Spinal cord (tissue), 10 donors: ENCODE measurements around the gene BCL2L2. TPM values are rescaled to one million over a fixed set of nuclear protein-coding genes. Genes with fewer than 3 reads are reported as not detected.

Source experiments
- DNase-seq, 6 donors: peaks; one replicate each; pipeline versions ENCODE4 v3.0.0 to v3.0.0-alpha.2; 2013 to 2015; ENCODE audit warnings: low spot score in 6 of 6, low read depth in 4 of 6
- H3K27ac ChIP-seq: one replicate; pipeline ENCODE4 v1.5.1; 2013; ENCODE audit warnings: low read depth, low read length, control low read depth
- H3K27me3 ChIP-seq: one replicate; pipeline ENCODE4 v1.6.1; 2013; ENCODE audit warnings: low read length; ENCODE audit not compliant: control insufficient read depth, insufficient read depth
- H3K36me3 ChIP-seq: one replicate; pipeline ENCODE4 v1.6.1; 2013; ENCODE audit warnings: low read length; ENCODE audit not compliant: control insufficient read depth, insufficient read depth
- H3K4me1 ChIP-seq: one replicate; pipeline ENCODE4 v1.6.1; 2013; ENCODE audit warnings: low read length; ENCODE audit not compliant: control insufficient read depth, insufficient read depth
- H3K4me3 ChIP-seq: one replicate; pipeline ENCODE4 v1.5.1; 2013; ENCODE audit warnings: low read depth, low read length, control low read depth
- H3K9me3 ChIP-seq: one replicate; pipeline ENCODE4 v1.6.1; 2013; ENCODE audit warnings: low read length; ENCODE audit not compliant: control insufficient read depth, insufficient read depth
- WGBS: methylation state at CpG from one replicate; pipeline ENCODE4 v1.1.5; 2013; ENCODE audit warnings: missing lambda C conversion rate; ENCODE audit not compliant: insufficient coverage; 5-methylcytosine and 5-hydroxymethylcytosine counted together
- polyA plus RNA-seq, 2 donors: library from polyadenylated mRNA; unstranded; fragments of 120-200 nt; gene quantifications; one replicate each; pipeline ENCODE4 v1.2.1, GENCODE V29; 2013; ENCODE audit not compliant: insufficient read length in 2 of 2
- total RNA-seq, 2 donors: library from RNA; depleted of rRNA in 1 of 2; stranded (reverse); fragments of 120-200 nt in 1 of 2; fragments of >200 nt in 1 of 2; gene quantifications; one replicate each; pipeline versions ENCODE4 v1.2.3 to v1.2.4, GENCODE V29; 2013 to 2014
- donor health status: healthy.

Gene BCL2L2
- total and polyA plus RNA-seq, 4 donors, result 22.4 to 41.1 (median 32.6) TPM

DNA sequence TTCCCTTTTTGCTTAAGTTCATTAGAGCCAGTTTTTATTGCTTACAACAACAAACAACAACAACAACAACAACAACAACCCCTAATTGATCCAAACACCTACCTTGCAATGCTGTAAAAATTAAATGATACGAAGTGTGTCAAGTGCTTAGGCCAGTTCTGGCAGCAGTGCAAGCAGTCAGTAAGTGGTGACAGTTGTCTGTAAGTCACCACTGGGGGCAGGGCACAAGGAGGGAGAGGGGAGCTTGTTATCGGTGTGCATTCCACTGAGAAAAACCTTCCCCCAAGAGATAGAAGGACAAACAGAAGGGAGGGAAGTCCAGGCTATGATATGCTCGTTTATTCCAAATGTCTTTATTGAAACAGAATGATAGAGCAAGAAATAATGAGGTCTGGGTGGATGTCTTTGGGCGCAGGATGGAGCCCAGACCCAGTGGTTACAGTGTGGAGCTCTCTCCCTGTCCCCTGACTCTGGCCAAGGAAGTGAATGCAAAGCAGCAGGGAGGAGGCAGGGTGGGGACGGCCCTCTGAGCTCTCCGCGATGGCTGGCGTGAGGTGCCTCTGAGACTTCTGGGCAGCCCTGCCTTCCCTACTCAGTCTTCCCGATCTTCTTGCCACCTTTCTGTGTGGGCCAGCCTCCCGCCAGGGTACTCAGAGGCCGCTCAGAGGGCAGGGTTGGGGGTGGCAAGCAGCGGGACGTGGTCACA lies 39.5 kb downstream of the BCL2L2 start:
- no peak overlapping the region for H3K4me3 ChIP-seq
- no peaks in the 10 kb centered on the region for H3K27me3 ChIP-seq
- peaks cover 33% of the 10 kb centered on the region for H3K36me3 ChIP-seq
- DNase-seq, result no peak
- H3K27ac ChIP-seq, result no peak overlapping the region
- no peaks in the 10 kb centered on the region for H3K9me3 ChIP-seq
- H3K4me1 ChIP-seq, result peaks cover 21% of the 10 kb centered on the region
- WGBS, result 47% methylated on average over 11 of the region's 13 CpGs

GRCh38 chr14:23346693-23347405 lies 40.2 kb downstream of the BCL2L2 start:
- WGBS, result 69% methylated on average over 23 of the region's 27 CpGs
- H3K27me3 ChIP-seq, result no peaks in the 10 kb centered on the region
- DNase-seq, result no peak
- H3K36me3 ChIP-seq, result peaks cover 33% of the 10 kb centered on the region
- no peak overlapping the region for H3K27ac ChIP-seq
- no peaks in the 10 kb centered on the region for H3K9me3 ChIP-seq
- no peak overlapping the region for H3K4me3 ChIP-seq
- H3K4me1 ChIP-seq, result peaks cover 28% of the 10 kb centered on the region

DNA sequence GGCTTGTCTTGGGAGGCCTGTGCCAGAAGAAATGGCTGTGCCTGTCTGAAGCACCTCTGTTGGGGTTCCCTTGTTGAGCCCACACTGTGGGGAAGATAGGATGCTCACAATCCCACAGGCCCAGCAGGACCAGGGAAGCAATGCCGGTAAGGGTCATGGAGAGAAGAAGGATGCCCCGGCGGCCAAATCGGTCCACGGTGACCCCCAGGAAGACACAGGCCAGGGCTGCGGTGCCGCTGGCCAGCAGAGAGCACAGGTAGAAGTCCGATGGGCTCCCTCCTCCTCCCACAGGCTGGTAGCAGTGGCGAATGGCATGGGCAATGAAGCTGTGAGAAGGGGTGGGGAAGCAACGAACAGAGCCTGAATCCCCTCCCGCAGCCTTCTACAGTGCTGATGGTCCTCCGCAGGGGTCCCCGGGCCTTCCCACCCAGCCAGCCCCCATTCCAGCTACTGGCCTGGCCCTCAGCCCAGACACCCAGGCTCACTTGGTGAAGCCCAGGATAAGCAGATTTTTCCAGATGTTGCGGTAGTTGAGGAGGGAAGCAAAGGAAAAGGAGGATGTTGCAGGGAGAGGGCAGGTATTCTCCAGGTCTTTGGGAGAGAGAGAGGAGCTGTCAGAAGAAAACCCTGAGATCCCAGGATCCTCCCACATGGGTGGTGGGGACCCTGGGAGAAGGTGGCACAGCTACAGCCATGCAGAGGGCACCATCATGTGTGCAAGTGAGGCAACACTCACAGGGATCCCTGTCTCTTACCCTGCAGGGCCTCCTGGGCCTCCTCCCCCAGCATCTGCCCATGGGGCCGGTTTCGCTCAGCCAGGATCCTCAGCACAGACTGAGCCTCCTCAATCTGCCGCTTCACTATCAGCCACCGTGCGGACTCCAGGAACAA lies 41.0 kb downstream of the BCL2L2 start:
- H3K36me3 ChIP-seq, result peaks cover 33% of the 10 kb centered on the region
- WGBS, result 92% methylated on average over 6 of the region's 19 CpGs
- peaks cover 30% of the 10 kb centered on the region for H3K4me1 ChIP-seq
- H3K27ac ChIP-seq, result no peak overlapping the region
- no peaks in the 10 kb centered on the region for H3K27me3 ChIP-seq
- H3K9me3 ChIP-seq, result no peaks in the 10 kb centered on the region
- no peak overlapping the region for H3K4me3 ChIP-seq
- DNase-seq, result no peak

DNA sequence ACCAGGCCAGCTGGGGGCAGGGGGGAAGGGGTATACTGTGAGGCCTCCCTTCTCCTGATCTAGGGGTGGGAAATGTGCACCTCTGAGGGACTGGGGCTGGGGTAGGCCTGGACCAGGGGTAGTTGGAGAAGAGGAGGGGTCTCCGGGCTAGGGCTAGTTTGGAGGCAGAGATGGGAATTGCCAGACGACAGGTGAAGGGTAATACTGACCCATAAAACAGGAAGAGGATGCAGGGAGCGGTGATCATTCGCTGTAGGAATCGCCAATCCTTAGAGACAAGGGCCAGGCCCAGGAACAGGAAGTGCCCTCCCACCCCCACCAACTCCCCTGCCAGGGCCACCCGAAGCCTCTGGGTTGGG lies 41.6 kb downstream of the BCL2L2 start:
- Histone ChIP-seq H3K9me3 (no peaks in the 10 kb centered on the region), H3K27me3 (no peaks in the 10 kb centered on the region), H3K36me3 (peaks cover 33% of the 10 kb centered on the region), H3K4me1 (peaks cover 30% of the 10 kb centered on the region), H3K27ac (no peak overlapping the region), H3K4me3 (no peak overlapping the region)
- DNase-seq, result no peak
- WGBS, result 94% methylated on average over 2 of the region's 6 CpGs

DNA sequence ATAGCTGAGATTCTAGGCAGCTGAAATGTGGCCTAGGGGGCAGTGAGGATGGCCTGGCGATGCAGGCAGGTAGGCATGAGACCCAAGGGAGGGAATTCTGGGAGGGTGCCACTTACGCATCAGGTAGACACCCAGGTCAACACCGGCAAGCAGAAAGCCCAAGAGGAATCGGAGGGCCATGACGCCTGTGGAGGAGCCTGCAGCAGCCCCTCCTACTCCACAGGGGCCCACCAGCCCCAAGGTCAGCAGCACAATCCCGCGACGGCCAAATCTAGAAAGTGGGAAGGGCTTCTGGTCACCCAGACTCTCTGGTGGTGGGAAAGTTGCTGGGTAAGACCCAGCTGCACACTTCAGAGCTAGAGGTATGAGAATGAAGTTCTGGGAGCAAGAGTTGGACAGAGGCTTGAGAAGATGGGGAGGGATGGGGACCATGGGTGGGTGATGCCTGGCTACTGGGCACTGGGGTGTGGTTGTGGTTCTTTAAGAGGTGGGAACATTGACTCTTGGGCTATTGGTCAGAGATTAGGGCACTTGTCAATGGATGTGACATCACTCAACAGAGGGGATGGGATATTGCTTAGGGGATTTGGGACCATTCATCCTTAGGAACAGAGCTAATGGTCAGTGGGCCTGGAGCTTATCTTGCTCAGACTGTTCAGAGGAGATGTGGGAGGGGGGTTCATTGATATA lies 42.7 kb downstream of the BCL2L2 start:
- peaks cover 33% of the 10 kb centered on the region for H3K36me3 ChIP-seq
- no peaks in the 10 kb centered on the region for H3K9me3 ChIP-seq
- 100% methylated on average over 4 of the region's 8 CpGs for WGBS
- no peak for DNase-seq
- H3K4me1 ChIP-seq, result peaks cover 30% of the 10 kb centered on the region
- no peak overlapping the region for H3K27ac ChIP-seq
- no peaks in the 10 kb centered on the region for H3K27me3 ChIP-seq
- no peak overlapping the region for H3K4me3 ChIP-seq

DNA sequence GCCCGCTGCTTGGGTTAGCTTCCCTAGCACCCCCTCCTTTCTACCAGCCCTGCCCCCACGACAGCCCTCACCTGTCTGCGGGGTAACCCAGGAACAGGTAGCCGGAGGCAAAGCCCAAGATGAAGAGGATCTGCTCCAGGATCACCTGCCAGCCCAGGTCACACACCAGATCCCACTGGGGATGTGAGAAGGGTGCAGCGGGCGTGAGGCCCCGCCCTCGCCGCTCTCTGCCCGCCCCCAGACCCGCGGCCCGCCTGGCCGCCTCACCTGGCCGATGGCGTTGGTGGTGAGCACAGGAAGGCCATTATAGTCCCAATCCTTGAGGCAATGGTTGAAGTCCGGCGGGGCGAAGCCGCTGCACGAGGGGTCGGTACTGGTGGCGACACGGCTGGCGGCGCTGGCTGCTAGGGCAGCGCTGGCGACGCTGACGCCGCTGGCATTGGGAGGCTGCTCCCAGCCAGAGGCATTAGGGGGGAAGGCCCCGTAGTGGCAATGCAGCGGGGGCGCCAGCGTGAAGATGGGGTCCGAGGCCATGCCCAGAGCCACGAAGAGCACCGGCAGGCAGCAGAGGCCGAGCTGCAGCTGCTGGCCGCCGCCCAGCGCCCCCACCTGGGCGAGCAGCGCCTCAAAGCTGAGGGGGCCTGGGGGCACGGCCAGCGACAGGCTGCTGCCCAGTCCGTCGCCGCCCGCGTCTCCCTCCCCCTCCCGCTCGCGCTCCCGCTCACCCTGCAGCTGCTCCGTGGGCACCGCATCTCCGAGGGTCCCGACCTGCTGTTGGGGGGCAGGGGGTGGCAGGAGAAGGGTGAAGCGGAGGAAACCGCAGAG lies 45.3 kb downstream of the BCL2L2 start:
- H3K4me3 ChIP-seq, result peak overlapping the region; percentile 67
- WGBS, result 4% methylated on average over 60 of the region's 61 CpGs
- H3K4me1 ChIP-seq, result peaks cover 23% of the 10 kb centered on the region
- DNase-seq, result peak in 1 of 6 donors; percentile 78
- no peaks in the 10 kb centered on the region for H3K27me3 ChIP-seq
- H3K27ac ChIP-seq, result peak overlapping the region; percentile 72
- no peaks in the 10 kb centered on the region for H3K9me3 ChIP-seq
- peaks cover 25% of the 10 kb centered on the region for H3K36me3 ChIP-seq

DNA sequence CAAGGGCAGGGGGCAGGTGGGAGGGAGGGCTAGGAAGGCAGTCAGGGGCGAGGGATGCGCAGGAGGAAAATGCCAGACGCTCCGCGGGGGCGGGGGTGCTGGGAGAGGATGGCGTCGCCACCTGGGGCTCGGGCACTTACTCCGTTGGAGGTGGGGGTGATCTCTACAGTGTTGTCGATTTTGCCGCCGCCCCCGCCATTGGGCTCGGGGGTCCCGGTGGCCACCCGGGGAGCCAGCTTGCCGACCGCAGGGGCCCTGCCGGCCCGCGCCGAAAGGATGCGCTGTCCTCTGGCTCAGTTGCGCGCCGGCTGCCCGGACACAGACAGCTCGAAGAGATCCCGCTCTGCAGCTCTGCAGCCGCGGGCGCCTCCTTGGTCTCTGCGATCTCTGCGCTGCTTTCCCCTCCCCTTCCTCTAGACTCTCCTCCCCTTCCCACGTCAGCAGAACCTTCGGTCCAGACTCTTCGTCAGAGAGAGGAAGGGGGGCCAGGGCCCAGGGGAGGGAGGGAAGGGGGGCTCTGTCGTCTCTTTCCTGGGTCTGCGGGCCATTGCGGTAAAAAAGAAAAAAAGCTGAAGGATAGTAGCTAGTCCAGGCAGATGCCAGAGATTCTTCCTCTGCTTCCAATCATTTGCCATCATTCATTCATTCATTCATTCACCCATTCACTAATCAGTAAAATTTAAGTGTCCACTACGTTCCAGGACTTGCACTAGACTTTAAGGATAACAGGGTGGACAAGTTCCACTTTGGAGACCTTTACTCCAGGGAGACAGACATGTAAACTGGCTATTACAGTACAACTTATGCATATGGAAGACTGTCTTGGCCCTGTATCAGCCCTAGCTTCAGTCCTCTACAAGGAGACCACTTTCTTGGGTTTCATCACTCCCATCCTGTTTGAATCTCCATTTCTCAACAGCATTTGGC lies 46.1 kb downstream of the BCL2L2 start, which contains the start of gene SLC22A17:
SLC22A17 (minus strand) TSS at position 382 of the 927 bp plus-strand sequence.
- peaks cover 21% of the 10 kb centered on the region for H3K4me1 ChIP-seq
- WGBS, result 0% methylated on average over 33 of the region's 42 CpGs

DNA sequence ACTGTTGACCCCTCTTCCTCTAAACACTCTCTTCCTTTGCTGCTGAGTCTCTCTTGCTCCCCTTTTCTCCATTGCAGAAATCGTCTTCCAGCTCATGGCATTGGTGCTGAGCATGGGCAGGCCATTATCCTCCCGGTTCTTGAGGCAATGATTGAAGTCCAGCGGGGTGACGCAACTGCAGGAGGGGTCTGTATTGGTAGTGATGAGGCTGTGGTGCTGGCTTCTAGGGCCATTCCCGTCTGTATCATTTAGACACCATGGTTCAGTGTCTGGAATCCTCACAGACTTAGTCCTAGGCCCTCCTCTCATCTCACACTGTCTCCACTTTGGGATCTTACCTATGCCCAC lies 46.8 kb downstream of the BCL2L2 start:
- Histone ChIP-seq H3K36me3 (peaks cover 18% of the 10 kb centered on the region), H3K27me3 (no peaks in the 10 kb centered on the region), H3K27ac (no peak overlapping the region), H3K9me3 (no peaks in the 10 kb centered on the region), H3K4me1 (peaks cover 21% of the 10 kb centered on the region), H3K4me3 (no peak overlapping the region)
- 100% methylated on average over 4 of the region's 5 CpGs for WGBS
- DNase-seq, result no peak

More for the DNA sequence above, 46.1 kb downstream of the BCL2L2 start, which contains the start of gene SLC22A17:
- H3K9me3 ChIP-seq, result no peaks in the 10 kb centered on the region
- DNase-seq, result peak; percentile 87 to 99 (median 92)
- H3K36me3 ChIP-seq, result peaks cover 23% of the 10 kb centered on the region
- H3K4me3 ChIP-seq, result peak within 1 kb of the TSS; percentile 67
- H3K27me3 ChIP-seq, result no peaks in the 10 kb centered on the region
- H3K27ac ChIP-seq, result peak within 1 kb of the TSS; percentile 72
